HG03135 (cell line): Measurements from ENCODE around the gene ITPR2.
"Not testable (repeated sequence)": the region's sequence is repeated elsewhere in the genome, so short reads cannot be mapped to it uniquely, and the experiment has no call there.

Experiments
- ATAC-seq: cut with Tn5 transposase; IDR thresholded peaks from one replicate; pipeline ENCODE4 v1.9.1; 2021; ENCODE audit warnings: mild to moderate bottlenecking, moderate library complexity; ENCODE audit not compliant: unreplicated experiment

Gene ITPR2

GRCh38 chr12:26680727-26681455, 152.1 kb downstream of the ITPR2 start:
- no peak for ATAC-seq

GRCh38 chr12:26678697-26679660, 154.0 kb downstream of the ITPR2 start:
- ATAC-seq = no peak

GRCh38 chr12:26671487-26671886, 161.5 kb downstream of the ITPR2 start:
- not testable (repeated sequence) for ATAC-seq

DNA sequence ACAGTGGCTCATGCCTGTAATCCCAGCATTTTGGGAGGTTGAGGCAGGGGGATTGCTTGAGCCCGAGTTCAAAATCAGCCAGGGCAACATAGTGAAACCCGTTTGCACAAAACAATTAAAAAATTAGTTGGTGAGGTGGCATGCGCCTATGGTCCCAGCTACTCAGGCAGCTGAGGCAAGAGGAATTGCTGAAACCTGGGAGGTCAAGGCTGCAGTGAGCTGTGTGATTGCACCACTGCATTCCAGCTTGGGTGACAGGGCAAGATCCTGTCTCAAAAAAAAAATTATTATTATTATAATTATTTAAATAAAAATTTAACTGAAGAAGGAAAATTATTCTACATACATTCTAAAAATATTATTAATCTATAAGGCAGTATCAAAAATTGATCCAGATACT, 164.1 kb downstream of the ITPR2 start:
- ATAC-seq = no peak

DNA sequence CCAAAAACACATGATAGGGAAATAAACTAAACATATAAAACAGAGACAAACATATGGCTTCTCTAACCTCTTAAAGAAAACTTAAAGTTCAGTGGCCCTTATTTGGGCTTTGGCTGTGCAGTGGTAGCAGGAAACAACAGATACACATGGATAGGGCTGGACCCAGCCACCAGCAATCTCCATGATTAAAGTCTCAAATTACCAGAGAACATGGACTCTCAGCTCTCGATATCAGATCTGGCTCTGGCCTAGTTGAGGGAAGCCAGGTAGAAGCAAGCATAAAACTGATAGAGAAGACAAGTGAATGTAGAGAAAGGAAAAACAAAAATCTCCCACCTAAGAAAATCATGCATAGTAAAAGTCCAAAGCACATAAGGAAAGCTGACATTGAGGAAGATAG, 164.8 kb downstream of the ITPR2 start:
- no peak for ATAC-seq

GRCh38 chr12:26666286-26666685, 166.7 kb downstream of the ITPR2 start:
- no peak for ATAC-seq

- ATAC-seq = no peak
These were observed 171.6 kb downstream of the ITPR2 start for GRCh38 chr12:26661399-26661798.

DNA sequence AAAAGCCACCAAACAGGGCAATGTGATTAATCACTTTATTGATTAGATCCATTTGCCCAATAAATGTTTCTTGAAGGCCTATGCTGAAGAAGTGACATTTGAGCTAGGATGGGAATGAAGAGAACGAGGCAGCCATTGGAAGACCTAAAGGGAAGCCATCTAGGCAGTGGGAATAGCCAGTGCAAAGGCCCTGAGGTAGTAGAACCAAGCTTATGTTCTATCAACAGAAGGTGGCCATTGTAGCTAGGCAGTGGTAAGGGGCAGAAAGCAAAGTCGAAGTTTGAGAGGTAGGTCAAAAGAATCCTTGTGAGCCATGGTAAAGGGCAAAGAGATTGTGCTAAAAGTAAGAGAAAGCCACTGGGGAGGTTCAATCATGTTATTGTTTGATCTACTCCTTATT, 173.1 kb downstream of the ITPR2 start:
- no peak for ATAC-seq

- no peak for ATAC-seq
These were observed 174.0 kb downstream of the ITPR2 start for GRCh38 chr12:26658991-26659390.

GRCh38 chr12:26654623-26655022, 178.4 kb downstream of the ITPR2 start:
- ATAC-seq = no peak

DNA sequence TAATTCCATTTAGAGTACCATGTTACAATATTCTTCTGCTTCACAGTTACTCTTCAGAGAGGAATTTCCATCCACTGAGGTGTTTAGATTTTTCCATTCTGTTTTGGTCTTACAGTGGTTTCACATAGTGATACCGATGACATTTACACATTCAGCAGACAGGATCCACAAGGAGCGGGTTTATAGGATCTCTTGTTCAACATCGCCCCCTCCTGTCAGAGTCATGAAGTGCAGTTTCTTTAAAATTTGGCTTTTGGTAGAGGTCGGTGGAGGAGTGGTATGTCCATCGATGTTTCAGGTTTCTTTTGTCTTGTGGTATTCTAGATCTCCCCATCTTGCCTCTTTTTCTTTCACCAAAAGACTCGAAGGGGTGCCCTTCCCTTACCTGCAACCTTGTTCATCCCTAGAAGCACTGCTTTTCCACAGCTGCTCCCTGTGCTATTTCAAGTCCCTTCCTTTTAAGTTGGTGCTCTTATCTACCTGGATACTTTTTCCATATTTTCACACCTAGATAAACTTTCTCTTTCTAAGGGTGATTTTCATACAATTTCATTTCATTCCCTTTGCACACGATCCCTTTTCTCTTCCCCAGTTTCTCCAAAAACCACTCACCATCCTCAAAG, 181.3 kb downstream of the ITPR2 start:
- no peak for ATAC-seq

DNA sequence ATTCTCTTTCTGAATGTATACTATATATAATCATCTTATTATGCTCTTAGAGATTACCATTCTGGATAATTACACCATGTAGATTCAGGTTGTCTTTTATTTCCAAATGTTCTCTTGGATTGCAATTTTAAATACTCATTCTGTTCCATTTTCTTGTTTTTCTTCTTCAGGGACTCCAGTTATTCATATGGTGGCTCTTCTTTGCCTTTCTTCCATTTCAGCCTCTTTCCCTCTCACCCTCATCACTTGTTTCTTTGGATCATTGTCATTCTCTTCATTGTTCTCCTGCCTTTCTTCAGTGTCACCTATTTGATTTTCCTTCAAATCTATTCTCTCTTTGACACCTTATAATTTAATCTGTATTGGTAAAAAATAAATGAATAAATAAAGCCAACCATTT, 182.0 kb downstream of the ITPR2 start:
- ATAC-seq = no peak

- ATAC-seq = no peak
These were observed 184.0 kb downstream of the ITPR2 start for GRCh38 chr12:26648999-26649398.

DNA sequence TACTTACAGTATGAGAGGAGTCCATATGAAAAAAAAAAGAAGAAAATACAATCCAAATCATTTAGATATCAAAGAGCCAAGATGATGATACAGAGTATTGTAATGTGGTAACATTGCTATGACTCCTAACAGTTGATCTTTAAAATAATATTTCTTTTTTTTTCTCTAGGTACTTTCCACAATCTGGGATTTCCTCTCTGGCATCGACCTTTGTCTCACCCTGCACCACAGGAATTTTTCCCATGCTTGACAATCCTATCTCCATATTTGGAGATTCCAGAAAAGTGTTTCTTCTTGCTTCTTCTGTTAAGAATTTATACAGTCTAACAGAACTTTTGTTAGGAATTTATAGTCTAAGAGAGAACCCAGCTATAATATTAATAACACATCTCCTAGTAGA, 184.4 kb downstream of the ITPR2 start:
- no peak for ATAC-seq

DNA sequence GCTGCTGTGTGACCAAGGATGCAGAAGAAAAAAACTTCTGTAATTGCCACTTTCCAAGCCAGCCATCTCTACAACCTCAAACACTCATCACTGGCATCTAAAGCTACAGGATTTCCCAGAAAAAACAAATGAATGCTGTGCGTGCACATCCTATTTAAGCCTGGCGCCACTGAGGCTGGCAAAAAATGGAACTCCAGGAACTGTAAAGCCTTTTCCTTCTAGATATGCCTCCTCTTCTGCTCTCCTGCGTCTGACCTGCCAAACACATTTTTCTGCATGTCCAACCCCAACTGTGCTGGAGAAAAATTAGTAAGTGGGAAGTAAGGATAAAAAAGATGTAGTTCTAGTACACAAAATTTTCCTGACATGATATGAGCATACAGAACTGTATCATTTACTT, 184.9 kb downstream of the ITPR2 start:
- no peak for ATAC-seq

- no peak for ATAC-seq
These were observed 185.9 kb downstream of the ITPR2 start for GRCh38 chr12:26647088-26647487.

- no peak for ATAC-seq
These were observed 186.4 kb downstream of the ITPR2 start for GRCh38 chr12:26646571-26646970.

- ATAC-seq = not testable (repeated sequence)
These were observed 188.6 kb downstream of the ITPR2 start for GRCh38 chr12:26644376-26644775.

- no peak for ATAC-seq
These were observed 189.3 kb downstream of the ITPR2 start for GRCh38 chr12:26643532-26644315.

- ATAC-seq = no peak
These were observed 190.6 kb downstream of the ITPR2 start for GRCh38 chr12:26642361-26642760.
